SU-DHL-6 (cell line): ENCODE results near the gene KRT73.

Source experiments
- H2AFZ ChIP-seq: fragments of 200-600 bp; sonication (generic); 2 replicates; pipeline ENCODE4 v1.6.1; 2014; ENCODE audit warnings: low read depth, mild to moderate bottlenecking, moderate library complexity, mixed read lengths, antibody characterized with exemption, low read length; ENCODE audit not compliant: severe bottlenecking
- H3F3A ChIP-seq: fragments of 200-600 bp; shearing (Covaris generic); 2 replicates; pipeline ENCODE4 v1.6.0; 2016; ENCODE audit warnings: antibody characterized with exemption, mild to moderate bottlenecking; ENCODE audit not compliant: insufficient read depth
- H3K27ac ChIP-seq: fragments of 200-600 bp; sonication (generic); 2 replicates; pipeline ENCODE4 v1.5.1; 2016; ENCODE audit warnings: low read depth, mild to moderate bottlenecking, low read length, moderate library complexity, mixed read lengths
- H3K27me3 ChIP-seq: fragments of 200-600 bp; sonication (generic), shearing (Covaris generic); 2 replicates; pipeline ENCODE4 v1.6.0; 2014; ENCODE audit warnings: mild to moderate bottlenecking, low read length
- H3K36me3 ChIP-seq: fragments of 200-600 bp; sonication (generic); 2 replicates; pipeline ENCODE4 v1.6.1; 2014; ENCODE audit warnings: mild to moderate bottlenecking, low read length, mixed read lengths
- H3K4me2 ChIP-seq: fragments of 300-600, 200-600 bp; shearing (Covaris generic), sonication (generic); 2 replicates; pipeline ENCODE4 v1.6.0; 2014; ENCODE audit warnings: low read length, low read depth, mild to moderate bottlenecking; ENCODE audit not compliant: poor library complexity, severe bottlenecking
- H3K4me3 ChIP-seq: fragments of 200-600 bp; sonication (generic); 2 replicates; pipeline ENCODE4 v1.5.1; 2014; ENCODE audit warnings: antibody characterized with exemption, low read length, mild to moderate bottlenecking, mixed read lengths; ENCODE audit not compliant: insufficient read depth, poor library complexity, severe bottlenecking
- H3K79me2 ChIP-seq: fragments of 200-600 bp; sonication (generic); 2 replicates; pipeline ENCODE4 v1.6.1; 2014; ENCODE audit warnings: mild to moderate bottlenecking, low read length, moderate library complexity; ENCODE audit not compliant: insufficient read depth
- H3K9ac ChIP-seq: fragments of 200-600 bp; sonication (generic); 2 replicates; pipeline ENCODE4 v1.7.0; 2014; ENCODE audit warnings: mild to moderate bottlenecking, low read length
- H3K9me2 ChIP-seq: fragments of 200-600 bp; sonication (generic); replicated peaks from 2 replicates; pipeline ENCODE4 v1.6.1; 2014; ENCODE audit warnings: low read length; ENCODE audit not compliant: insufficient read depth
- H3K9me3 ChIP-seq: fragments of 200-600 bp; sonication (generic); 2 replicates; pipeline ENCODE4 v1.6.1; 2014; ENCODE audit warnings: low read length, mixed read lengths; ENCODE audit not compliant: insufficient read depth
- H4K20me1 ChIP-seq: fragments of 200-600 bp; sonication (generic); 2 replicates; pipeline ENCODE4 v1.6.1; 2014; ENCODE audit warnings: low read depth, mild to moderate bottlenecking, antibody characterized with exemption, low read length, moderate library complexity, mixed read lengths
- EZH2phosphoT487 ChIP-seq: fragments of 200-600 bp; sonication (generic), shearing (Covaris generic); conservative IDR thresholded peaks from 2 replicates; pipeline ENCODE4 v1.6.1; 2018; ENCODE audit warnings: mild to moderate bottlenecking, antibody characterized with exemption, low read length, moderate library complexity, mixed read lengths
- TF ChIP-seq, protein P1 (sequence below): fragments of 200-600 bp; sonication (generic); IDR thresholded peaks from one replicate; pipeline ENCODE4 v1.5.1; 2017; ENCODE audit warnings: antibody characterized with exemption, mild to moderate bottlenecking, low read length, moderate library complexity; ENCODE audit not compliant: insufficient read depth, poor library complexity, severe bottlenecking

Gene KRT73

DNA sequence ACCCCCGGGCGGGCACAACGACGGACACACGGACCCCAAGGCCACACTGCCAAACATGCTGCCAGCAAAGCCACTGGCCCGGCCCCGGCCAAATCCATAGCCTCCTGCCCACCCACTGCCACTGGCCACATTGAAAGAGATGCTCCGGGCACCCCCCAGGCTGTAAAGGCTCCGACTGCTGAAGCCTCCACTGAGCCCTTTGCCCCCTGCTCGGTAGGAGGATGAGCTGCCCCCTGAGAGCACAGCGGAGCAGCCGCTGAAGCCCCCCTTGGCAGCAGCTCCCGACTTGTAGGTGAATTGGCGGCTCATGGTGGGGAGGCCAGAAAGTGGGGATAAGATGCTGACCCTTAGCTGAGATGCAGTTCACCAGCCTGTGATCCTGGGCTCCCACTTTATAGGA lies at the start of gene KRT73:
Gene KRT73, minus strand, starts transcription at position 344 of the 400 bp plus-strand sequence. Its CDS starts 35 bp downstream, at position 309.
- Histone ChIP-seq H3K79me2 (no peaks in the 10 kb centered on the region), H3K4me2 (no peak within 1 kb of the TSS), H3K9me3 (no peaks in the 10 kb centered on the region), H3K27me3 (no peaks in the 10 kb centered on the region), H3K4me3 (no peak within 1 kb of the TSS), H3K9me2 (no peaks in the 10 kb centered on the region), H3K9ac (no peak within 1 kb of the TSS), H2AFZ (no peak within 1 kb of the TSS), H3F3A (no peaks in the 10 kb centered on the region), H4K20me1 (no peaks in the 10 kb centered on the region), H3K27ac (no peak within 1 kb of the TSS), H3K36me3 (no peaks in the 10 kb centered on the region)
- no peak for TF ChIP-seq EZH2phosphoT487
- TF ChIP-seq, protein P1, sequence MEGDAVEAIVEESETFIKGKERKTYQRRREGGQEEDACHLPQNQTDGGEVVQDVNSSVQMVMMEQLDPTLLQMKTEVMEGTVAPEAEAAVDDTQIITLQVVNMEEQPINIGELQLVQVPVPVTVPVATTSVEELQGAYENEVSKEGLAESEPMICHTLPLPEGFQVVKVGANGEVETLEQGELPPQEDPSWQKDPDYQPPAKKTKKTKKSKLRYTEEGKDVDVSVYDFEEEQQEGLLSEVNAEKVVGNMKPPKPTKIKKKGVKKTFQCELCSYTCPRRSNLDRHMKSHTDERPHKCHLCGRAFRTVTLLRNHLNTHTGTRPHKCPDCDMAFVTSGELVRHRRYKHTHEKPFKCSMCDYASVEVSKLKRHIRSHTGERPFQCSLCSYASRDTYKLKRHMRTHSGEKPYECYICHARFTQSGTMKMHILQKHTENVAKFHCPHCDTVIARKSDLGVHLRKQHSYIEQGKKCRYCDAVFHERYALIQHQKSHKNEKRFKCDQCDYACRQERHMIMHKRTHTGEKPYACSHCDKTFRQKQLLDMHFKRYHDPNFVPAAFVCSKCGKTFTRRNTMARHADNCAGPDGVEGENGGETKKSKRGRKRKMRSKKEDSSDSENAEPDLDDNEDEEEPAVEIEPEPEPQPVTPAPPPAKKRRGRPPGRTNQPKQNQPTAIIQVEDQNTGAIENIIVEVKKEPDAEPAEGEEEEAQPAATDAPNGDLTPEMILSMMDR: no peak

DNA sequence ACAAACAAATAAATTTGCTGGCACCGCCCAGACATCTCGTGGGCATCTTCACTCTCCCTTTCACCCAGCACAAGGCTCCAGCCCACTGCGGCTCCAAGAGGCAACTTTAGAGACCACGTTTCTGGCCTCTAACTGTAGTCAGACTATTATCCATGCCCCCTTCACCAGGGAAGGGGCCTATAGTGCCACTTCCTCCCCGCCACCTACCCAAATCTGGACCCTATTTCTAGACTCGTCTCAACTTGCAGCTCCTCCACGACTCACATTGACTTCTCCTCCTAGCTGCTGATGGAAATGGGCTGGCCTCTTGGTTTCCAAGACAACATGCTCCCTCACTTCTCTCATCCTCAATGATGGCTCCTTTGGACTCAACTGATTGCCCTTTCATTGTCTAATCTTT lies 49.6 kb upstream of the KRT73 start:
- Histone ChIP-seq H3K4me2 (no peak overlapping the region), H3K4me3 (no peak overlapping the region), H4K20me1 (no peaks in the 10 kb centered on the region), H3K79me2 (no peaks in the 10 kb centered on the region), H3K9me2 (no peaks in the 10 kb centered on the region), H3F3A (no peaks in the 10 kb centered on the region), H2AFZ (no peak overlapping the region), H3K27me3 (no peaks in the 10 kb centered on the region), H3K36me3 (no peaks in the 10 kb centered on the region), H3K9ac (no peak overlapping the region), H3K27ac (no peak overlapping the region), H3K9me3 (no peaks in the 10 kb centered on the region)
- TF ChIP-seq EZH2phosphoT487: no peak
- TF ChIP-seq, protein P1: no peak

DNA sequence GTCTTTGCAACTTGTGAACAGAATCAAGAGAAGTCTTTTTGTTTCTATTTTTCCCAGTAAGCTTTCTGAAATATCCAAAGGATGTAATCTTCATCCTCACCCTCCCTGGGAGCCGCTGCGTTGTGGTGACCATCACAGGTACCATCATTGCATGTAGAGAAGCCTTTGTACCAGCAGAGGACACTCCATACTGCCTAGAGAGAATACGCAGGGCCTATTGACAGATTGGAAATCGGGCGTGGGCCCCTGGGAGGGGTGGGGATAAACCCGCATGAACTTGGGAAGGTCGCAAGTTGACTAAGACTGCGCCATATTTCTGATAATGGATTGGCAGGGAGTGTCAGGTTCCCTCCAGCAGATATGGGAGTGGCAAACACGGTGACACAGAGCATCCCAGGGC lies 49.1 kb upstream of the KRT73 start:
- H3K9ac ChIP-seq: no peak overlapping the region
- no peaks in the 10 kb centered on the region for H3K36me3 ChIP-seq
- no peaks in the 10 kb centered on the region for H3K27me3 ChIP-seq
- H3K9me2 ChIP-seq: no peaks in the 10 kb centered on the region
- H3K4me3 ChIP-seq: no peak overlapping the region
- no peak overlapping the region for H2AFZ ChIP-seq
- H4K20me1 ChIP-seq: no peaks in the 10 kb centered on the region
- TF ChIP-seq, protein P1: no peak
- TF ChIP-seq EZH2phosphoT487: no peak
- H3K4me2 ChIP-seq: no peak overlapping the region
- H3K27ac ChIP-seq: no peak overlapping the region
- H3K9me3 ChIP-seq: no peaks in the 10 kb centered on the region
- no peaks in the 10 kb centered on the region for H3F3A ChIP-seq
- no peaks in the 10 kb centered on the region for H3K79me2 ChIP-seq

DNA sequence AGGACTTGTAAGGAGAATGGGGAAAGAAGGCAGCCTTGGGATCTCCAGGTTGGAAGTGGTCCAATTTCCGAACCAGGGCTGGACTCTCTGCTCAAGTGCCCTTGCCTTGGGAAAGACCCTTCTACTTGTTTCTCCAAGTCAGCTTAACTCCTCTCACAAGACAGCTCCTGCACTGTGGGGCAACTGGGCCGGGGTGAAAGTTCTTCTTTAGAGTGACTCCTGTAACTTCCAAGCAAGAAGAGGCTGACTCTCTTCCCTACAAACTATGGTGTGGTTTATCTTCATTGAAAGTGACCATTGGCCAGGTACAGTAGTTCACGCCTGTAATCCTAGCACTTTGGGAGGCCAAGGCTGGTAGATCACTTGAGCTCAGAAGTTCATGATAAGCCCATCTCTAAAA lies 48.1 kb upstream of the KRT73 start:
- Histone ChIP-seq H3K9me2 (no peaks in the 10 kb centered on the region), H3F3A (no peaks in the 10 kb centered on the region), H3K4me2 (no peak overlapping the region), H3K9ac (no peak overlapping the region), H3K9me3 (no peaks in the 10 kb centered on the region), H3K27me3 (no peaks in the 10 kb centered on the region), H3K27ac (no peak overlapping the region), H2AFZ (no peak overlapping the region), H3K4me3 (no peak overlapping the region), H3K36me3 (no peaks in the 10 kb centered on the region), H3K79me2 (no peaks in the 10 kb centered on the region), H4K20me1 (no peaks in the 10 kb centered on the region)
- no peak for TF ChIP-seq EZH2phosphoT487
